Gastrocnemius medialis (tissue), 4 donors: ENCODE measurements around the gene COL4A1. TPM values are rescaled to one million over a fixed set of nuclear protein-coding genes. Genes with fewer than 3 reads are reported as not detected.

Source experiments
- ATAC-seq, 2 donors: fragments of 150-250 bp; one replicate each; pipeline ENCODE4 v1.9.1; 2016
- DNase-seq, 2 donors: peaks; one replicate each; pipeline ENCODE4 v3.0.0-alpha.2; 2019
- H3K27ac ChIP-seq, 4 donors: fragments of 200-600 bp; sonication (generic); 1 replicate in 1 of 4; 2 replicates in 3 of 4; pipeline ENCODE4 v1.5.1; 2016 to 2018; ENCODE audit warnings: mild to moderate bottlenecking in 2 of 4, moderate library complexity in 1 of 4
- H3K27me3 ChIP-seq, 3 donors: fragments of 200-600 bp; sonication (generic) in 2 of 3; 1 replicate in 1 of 3; 2 replicates in 2 of 3; pipeline versions ENCODE4 v1.5.1 to v1.6.0; 2016 to 2019; ENCODE audit warnings: mild to moderate bottlenecking in 1 of 3, moderate library complexity in 1 of 3
- H3K36me3 ChIP-seq, 2 donors: fragments of 200-600 bp; sonication (generic) in 1 of 2; one replicate each; pipeline ENCODE4 v1.5.1; 2017 to 2018
- H3K4me1 ChIP-seq, 2 donors: fragments of 200-600 bp; sonication (generic) in 1 of 2; one replicate each; pipeline ENCODE4 v1.5.1; 2016 to 2017; ENCODE audit warnings: mild to moderate bottlenecking in 2 of 2
- H3K4me3 ChIP-seq, 4 donors: fragments of 200-600 bp; sonication (generic) in 3 of 4; 1 replicate in 1 of 4; 2 replicates in 3 of 4; pipeline ENCODE4 v1.5.1; 2016 to 2019; ENCODE audit warnings: mild to moderate bottlenecking in 2 of 4
- H3K9me3 ChIP-seq, 3 donors: fragments of 200-600 bp; sonication (generic) in 2 of 3; 1 replicate in 1 of 3; 2 replicates in 2 of 3; pipeline ENCODE4 v1.5.1; 2016 to 2019
- CTCF ChIP-seq, 5 experiments: fragments of 450-650 bp in 3 of 5; fragments of 200-600 bp in 2 of 5; sonication (generic) in 2 of 5; IDR thresholded peaks in 4 of 5; conservative IDR thresholded peaks in 1 of 5; 1 replicate in 4 of 5; 2 replicates in 1 of 5; pipeline ENCODE4 v1.5.1; 2016 to 2019; ENCODE audit warnings: antibody characterized with exemption in 5 of 5, mild to moderate bottlenecking in 3 of 5, moderate library complexity in 3 of 5
- POLR2A ChIP-seq, 2 donors: fragments of 450-650 bp; IDR thresholded peaks; one replicate each; pipeline ENCODE4 v1.6.1; 2017; ENCODE audit warnings: antibody characterized with exemption in 2 of 2, mild to moderate bottlenecking in 2 of 2, moderate library complexity in 2 of 2
- in situ Hi-C, 4 donors: fragments of 200-750 bp; cut with MboI; loops; one replicate each; pipeline versions ENCODE4 v1.15.0 to v1.8.0; 2017; ENCODE audit warnings: low sequenced_read_pairs in 4 of 4
- intact Hi-C: fragments of 100-400 bp; cut with DNase I; formaldehyde crosslinking; loops from one replicate; pipeline ENCODE4 v1.15.1; 2023; ENCODE audit warnings: low total_unique reads
- total RNA-seq, 4 donors: library from RNA; depleted of rRNA; stranded (reverse); fragments of >200 nt; gene quantifications; one replicate each; pipeline versions ENCODE4 v1.1.0 to v1.2.3, GENCODE V29; 2016

The COL4A1 gene
- total RNA-seq, 4 donors from 2014 or later = 60.5 to 127 (median 120) TPM

- no peak for TF ChIP-seq CTCF (IDR thresholded peaks at IDR 0.05 in 4 of 5, conservative IDR thresholded peaks at IDR 0.05 in 1 of 5)
- TF ChIP-seq POLR2A (IDR thresholded peaks at IDR 0.05) = peak in 1 of 2 donors; percentile 24
- peak overlapping the region; percentile 77 to 88 (median 82) for H3K27ac ChIP-seq
- ATAC-seq = peak; percentile 82 to 83
- intact Hi-C loops = loop anchor here (1.0 to 5.0 kb wide), 10 partner anchors 28 to 1148 kb away; no protein-coding TSS in a partner anchor
- peak overlapping the region in 3 of 4 donors; percentile 2 to 21 (median 19) for H3K4me3 ChIP-seq
- H3K27me3 ChIP-seq = no peaks in the 10 kb centered on the region
- in situ Hi-C loops = loop anchor here (10.0 to 25.0 kb wide), 7 partner anchors 175 to 1148 kb away; partner anchors contain the start of gene IRS2 (in 2 of the 4)
- H3K9me3 ChIP-seq = no peaks in the 10 kb centered on the region
- peaks cover 31 to 39% of the 10 kb centered on the region in 2 donors for H3K4me1 ChIP-seq
- no peaks in the 10 kb centered on the region for H3K36me3 ChIP-seq
- peak; percentile 88 to 94 for DNase-seq
These were observed 197.0 kb downstream of the COL4A1 start for GRCh38 chr13:110109910-110110309.

GRCh38 chr13:110109140-110109783 is 197.7 kb downstream of the COL4A1 start:
- ATAC-seq (peak in 1 of 2 donors; percentile 17), DNase-seq (no peak)
- Histone ChIP-seq H3K4me1 (peaks cover 31 to 39% of the 10 kb centered on the region in 2 donors), H3K4me3 (peak overlapping the region in 3 of 4 donors; percentile 2 to 21 (median 19)), H3K27me3 (no peaks in the 10 kb centered on the region), H3K36me3 (no peaks in the 10 kb centered on the region), H3K27ac (peak overlapping the region; percentile 77 to 88 (median 82)), H3K9me3 (no peaks in the 10 kb centered on the region)
- intact Hi-C loops (loop anchor here (2.0 to 5.0 kb wide), 9 partner anchors 102 to 1147 kb away; no protein-coding TSS in a partner anchor), in situ Hi-C loops (loop anchor here in 3 of 4 donors (25.0 kb wide), 3 partner anchors 322 to 1147 kb away; partner anchors contain the start of gene IRS2 (in 2 of the 3))
- no peak for TF ChIP-seq POLR2A (IDR thresholded peaks at IDR 0.05)
- TF ChIP-seq CTCF (IDR thresholded peaks at IDR 0.05 in 4 of 5, conservative IDR thresholded peaks at IDR 0.05 in 1 of 5) = peak in 1 of 5 experiments; percentile 28

DNA sequence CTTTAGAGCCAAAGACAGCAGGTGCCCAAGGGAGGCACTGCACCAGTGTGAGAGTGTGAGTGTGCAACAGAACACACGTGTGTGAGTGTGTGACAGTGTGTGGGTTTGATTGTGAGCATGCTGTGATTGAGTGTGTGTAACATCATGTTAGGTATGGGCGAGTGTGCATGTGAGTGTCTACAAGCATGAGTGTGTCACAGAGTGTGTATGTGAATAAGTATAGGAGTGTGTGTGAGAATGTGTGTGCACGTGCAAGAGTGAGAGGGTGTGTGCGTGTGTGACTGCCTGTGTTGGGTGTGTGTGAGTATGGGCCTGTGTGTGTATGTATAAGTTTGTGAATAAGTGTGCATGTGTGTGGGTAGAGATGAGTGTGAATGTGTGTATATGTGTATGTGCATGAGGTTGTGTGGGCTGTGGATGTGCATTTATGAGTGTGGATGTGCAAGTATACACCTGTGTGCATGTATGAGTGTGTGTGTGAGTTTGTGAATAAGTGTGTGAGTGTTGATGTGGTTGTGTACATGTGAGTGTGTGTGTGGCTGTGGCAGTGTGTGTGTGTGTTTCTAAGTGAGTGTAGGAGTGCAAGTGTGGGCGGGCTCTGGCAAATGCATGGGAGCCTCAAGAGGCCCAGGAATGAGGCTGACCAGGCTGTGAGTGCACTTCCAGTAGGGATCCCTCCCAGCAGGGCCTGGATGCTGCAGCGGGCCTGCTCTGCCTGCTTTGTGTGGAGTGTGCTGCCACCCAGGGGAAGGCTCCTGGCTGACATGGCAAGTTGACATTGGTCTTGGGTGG is 198.4 kb downstream of the COL4A1 start:
- Histone ChIP-seq H3K4me3 (no peak overlapping the region), H3K27ac (peak overlapping the region; percentile 77 to 88 (median 82)), H3K36me3 (no peaks in the 10 kb centered on the region), H3K9me3 (no peaks in the 10 kb centered on the region), H3K27me3 (no peaks in the 10 kb centered on the region), H3K4me1 (peaks cover 31 to 35% of the 10 kb centered on the region in 2 donors)
- TF ChIP-seq CTCF (IDR thresholded peaks at IDR 0.05 in 4 of 5, conservative IDR thresholded peaks at IDR 0.05 in 1 of 5) (peak; percentile 60 to 74 (median 66)), POLR2A (IDR thresholded peaks at IDR 0.05) (no peak)
- peak; percentile 49 to 61 for ATAC-seq
- intact Hi-C loops = loop anchor here (2.0 to 5.0 kb wide), 9 partner anchors 101 to 1146 kb away; no protein-coding TSS in a partner anchor
- in situ Hi-C loops = loop anchor here in 3 of 4 donors (25.0 kb wide), 3 partner anchors 321 to 1146 kb away; partner anchors contain the start of gene IRS2 (in 2 of the 3)
- DNase-seq = peak; percentile 73 to 86

- in situ Hi-C loops = loop anchor here in 3 of 4 donors (25.0 kb wide), 3 partner anchors 320 to 1145 kb away; partner anchors contain the start of gene IRS2 (in 2 of the 3)
- H3K4me1 ChIP-seq = peaks cover 29 to 30% of the 10 kb centered on the region in 2 donors
- H3K27ac ChIP-seq = peak overlapping the region; percentile 42 to 64 (median 47)
These were observed 199.2 kb downstream of the COL4A1 start for GRCh38 chr13:110107568-110108347.

More at GRCh38 chr13:110107568-110108347, 199.2 kb downstream of the COL4A1 start:
- DNase-seq (no peak), ATAC-seq (no peak)
- Histone ChIP-seq H3K4me3 (no peak overlapping the region), H3K36me3 (no peaks in the 10 kb centered on the region), H3K9me3 (no peaks in the 10 kb centered on the region), H3K27me3 (no peaks in the 10 kb centered on the region)
- no peak for TF ChIP-seq POLR2A (IDR thresholded peaks at IDR 0.05)
- TF ChIP-seq CTCF (IDR thresholded peaks at IDR 0.05 in 4 of 5, conservative IDR thresholded peaks at IDR 0.05 in 1 of 5) = peak in 2 of 5 experiments; percentile 10 to 20
- intact Hi-C loops = loop anchor here (2.0 to 5.0 kb wide), 9 partner anchors 100 to 1145 kb away; no protein-coding TSS in a partner anchor
